Immature natural killer cell (primary cell): ENCODE measurements around the gene ACRV1. TPM values are rescaled to one million over a fixed set of nuclear protein-coding genes. Genes with fewer than 3 reads are reported as not detected.

Experiments used
- DNase-seq, 3 donors: peaks; one replicate each; pipeline ENCODE4 v3.0.0; 2022; ENCODE audit warnings: mixed read lengths in 1 of 3
- H3K27ac Mint-ChIP-seq, 6 donors: one replicate each; pipeline ENCODE4 v1.8.0; 2020; ENCODE audit warnings: mixed read lengths in 6 of 6, mild to moderate bottlenecking in 5 of 6, inconsistent platforms in 4 of 6, moderate library complexity in 3 of 6
- H3K27me3 Mint-ChIP-seq, 3 donors: one replicate each; pipeline ENCODE4 v1.8.0; 2020 to 2021; ENCODE audit warnings: low read depth in 3 of 3, mild to moderate bottlenecking in 3 of 3, mixed read lengths in 3 of 3, moderate library complexity in 3 of 3, inconsistent platforms in 1 of 3
- H3K36me3 Mint-ChIP-seq, 3 donors: one replicate each; pipeline ENCODE4 v1.8.0; 2020; ENCODE audit warnings: mixed read lengths in 3 of 3, inconsistent platforms in 2 of 3, mild to moderate bottlenecking in 2 of 3
- H3K4me1 Mint-ChIP-seq, 2 donors: one replicate each; pipeline ENCODE4 v1.8.0; 2020; ENCODE audit warnings: inconsistent platforms in 2 of 2, mild to moderate bottlenecking in 2 of 2, mixed read lengths in 2 of 2, moderate library complexity in 1 of 2
- H3K4me3 Mint-ChIP-seq, 5 donors: one replicate each; pipeline ENCODE4 v1.8.0; 2020; ENCODE audit warnings: mild to moderate bottlenecking in 5 of 5, mixed read lengths in 5 of 5, inconsistent platforms in 3 of 5, moderate library complexity in 3 of 5
- H3K9me3 Mint-ChIP-seq, 6 donors: one replicate each; pipeline ENCODE4 v1.8.0; 2020; ENCODE audit warnings: mild to moderate bottlenecking in 6 of 6, mixed read lengths in 6 of 6, inconsistent platforms in 4 of 6, moderate library complexity in 3 of 6
- polyA plus RNA-seq, 3 donors: library from polyadenylated mRNA; unstranded; fragments of 300-500 nt; fragmentation: Illumina TruSeq; gene quantifications; one replicate each; pipeline ENCODE4 v1.2.3, GENCODE V29; 2021

The ACRV1 gene
- polyA plus RNA-seq, 3 donors from 2014 or later, result not detected

GRCh38 chr11:125679837-125680236, 810 bp downstream of the ACRV1 start:
- no peak overlapping the region for H3K4me3 Mint-ChIP-seq
- DNase-seq, result no peak
- no peaks in the 10 kb centered on the region for H3K9me3 Mint-ChIP-seq
- H3K27me3 Mint-ChIP-seq, result peaks cover 0 to 1% (median 0%) of the 10 kb centered on the region in 3 donors
- H3K4me1 Mint-ChIP-seq, result no peaks in the 10 kb centered on the region
- H3K27ac Mint-ChIP-seq, result no peak overlapping the region
- no peaks in the 10 kb centered on the region for H3K36me3 Mint-ChIP-seq

- no peak for DNase-seq
- no peak overlapping the region for H3K27ac Mint-ChIP-seq
- H3K4me3 Mint-ChIP-seq, result no peak overlapping the region
- no peaks in the 10 kb centered on the region for H3K4me1 Mint-ChIP-seq
- no peaks in the 10 kb centered on the region for H3K36me3 Mint-ChIP-seq
- H3K27me3 Mint-ChIP-seq, result peaks cover 0 to 1% (median 0%) of the 10 kb centered on the region in 3 donors
- no peaks in the 10 kb centered on the region for H3K9me3 Mint-ChIP-seq
These were observed 1.2 kb downstream of the ACRV1 start for GRCh38 chr11:125679397-125679796.

- Mint-ChIP-seq H3K36me3 (peaks cover 0 to 8% (median 0%) of the 10 kb centered on the region in 3 donors), H3K27ac (no peak overlapping the region), H3K27me3 (no peaks in the 10 kb centered on the region), H3K9me3 (no peaks in the 10 kb centered on the region), H3K4me3 (no peak overlapping the region), H3K4me1 (no peaks in the 10 kb centered on the region)
- DNase-seq, result no peak
These were observed 5.5 kb downstream of the ACRV1 start for GRCh38 chr11:125675196-125675595.

GRCh38 chr11:125674210-125674609, 6.4 kb downstream of the ACRV1 start:
- Mint-ChIP-seq H3K4me3 (no peak overlapping the region), H3K27ac (no peak overlapping the region), H3K4me1 (no peaks in the 10 kb centered on the region), H3K9me3 (no peaks in the 10 kb centered on the region), H3K27me3 (no peaks in the 10 kb centered on the region), H3K36me3 (peaks cover 0 to 8% (median 3%) of the 10 kb centered on the region in 3 donors)
- no peak for DNase-seq

- H3K9me3 Mint-ChIP-seq, result peaks cover 0 to 2% (median 0%) of the 10 kb centered on the region in 6 donors
These were observed 9.1 kb downstream of the ACRV1 start for GRCh38 chr11:125671561-125671960.

GRCh38 chr11:125670172-125670571, 10.5 kb downstream of the ACRV1 start:
- H3K27ac Mint-ChIP-seq, result no peak overlapping the region
- no peak for DNase-seq

More at GRCh38 chr11:125671561-125671960, 9.1 kb downstream of the ACRV1 start:
- peaks cover 3 to 16% (median 5%) of the 10 kb centered on the region in 3 donors for H3K36me3 Mint-ChIP-seq
- no peak for DNase-seq
- H3K27ac Mint-ChIP-seq, result peak overlapping the region in 1 of 6 donors; percentile 8
- H3K4me3 Mint-ChIP-seq, result no peak overlapping the region
- H3K27me3 Mint-ChIP-seq, result no peaks in the 10 kb centered on the region
- no peaks in the 10 kb centered on the region for H3K4me1 Mint-ChIP-seq

GRCh38 chr11:125667151-125667550, 13.5 kb downstream of the ACRV1 start:
- Mint-ChIP-seq H3K27ac (no peak overlapping the region), H3K4me3 (no peak overlapping the region), H3K9me3 (peaks cover 0 to 2% (median 0%) of the 10 kb centered on the region in 6 donors), H3K27me3 (no peaks in the 10 kb centered on the region), H3K36me3 (peaks cover 5 to 18% (median 11%) of the 10 kb centered on the region in 3 donors), H3K4me1 (no peaks in the 10 kb centered on the region)
- no peak for DNase-seq

More at GRCh38 chr11:125670172-125670571, 10.5 kb downstream of the ACRV1 start:
- Mint-ChIP-seq H3K36me3 (peaks cover 5 to 17% (median 8%) of the 10 kb centered on the region in 3 donors), H3K4me1 (no peaks in the 10 kb centered on the region), H3K27me3 (no peaks in the 10 kb centered on the region), H3K9me3 (peaks cover 0 to 2% (median 0%) of the 10 kb centered on the region in 6 donors), H3K4me3 (no peak overlapping the region)

GRCh38 chr11:125663910-125664309, 16.7 kb downstream of the ACRV1 start:
- no peak overlapping the region for H3K4me3 Mint-ChIP-seq
- no peak for DNase-seq
- H3K9me3 Mint-ChIP-seq, result peaks cover 0 to 2% (median 0%) of the 10 kb centered on the region in 6 donors
- H3K36me3 Mint-ChIP-seq, result peaks cover 5 to 13% (median 8%) of the 10 kb centered on the region in 3 donors
- no peaks in the 10 kb centered on the region for H3K27me3 Mint-ChIP-seq
- no peak overlapping the region for H3K27ac Mint-ChIP-seq
- H3K4me1 Mint-ChIP-seq, result no peaks in the 10 kb centered on the region

GRCh38 chr11:125662689-125663088, 18.0 kb downstream of the ACRV1 start:
- no peaks in the 10 kb centered on the region for H3K27me3 Mint-ChIP-seq
- H3K4me1 Mint-ChIP-seq, result no peaks in the 10 kb centered on the region
- H3K4me3 Mint-ChIP-seq, result no peak overlapping the region
- H3K36me3 Mint-ChIP-seq, result peaks cover 5 to 13% (median 8%) of the 10 kb centered on the region in 3 donors
- DNase-seq, result no peak
- peaks cover 0 to 2% (median 0%) of the 10 kb centered on the region in 6 donors for H3K9me3 Mint-ChIP-seq
- no peak overlapping the region for H3K27ac Mint-ChIP-seq

GRCh38 chr11:125649465-125650166, 31.0 kb downstream of the ACRV1 start:
- peaks cover 0 to 6% (median 3%) of the 10 kb centered on the region in 3 donors for H3K36me3 Mint-ChIP-seq
- no peaks in the 10 kb centered on the region for H3K27me3 Mint-ChIP-seq
- DNase-seq, result no peak
- peaks cover 4 to 7% of the 10 kb centered on the region in 2 donors for H3K4me1 Mint-ChIP-seq
- H3K9me3 Mint-ChIP-seq, result no peaks in the 10 kb centered on the region
- peak overlapping the region in 1 of 6 donors; percentile 26 for H3K27ac Mint-ChIP-seq
- no peak overlapping the region for H3K4me3 Mint-ChIP-seq

- DNase-seq, result no peak
- H3K9me3 Mint-ChIP-seq, result no peaks in the 10 kb centered on the region
- no peak overlapping the region for H3K4me3 Mint-ChIP-seq
- H3K27ac Mint-ChIP-seq, result no peak overlapping the region
- peaks cover 0 to 6% (median 0%) of the 10 kb centered on the region in 3 donors for H3K36me3 Mint-ChIP-seq
- peaks cover 4 to 7% of the 10 kb centered on the region in 2 donors for H3K4me1 Mint-ChIP-seq
- H3K27me3 Mint-ChIP-seq, result no peaks in the 10 kb centered on the region
These were observed 34.8 kb downstream of the ACRV1 start for GRCh38 chr11:125645871-125646270.

GRCh38 chr11:125638315-125638714, 42.3 kb downstream of the ACRV1 start:
- peaks cover 0 to 7% (median 4%) of the 10 kb centered on the region in 3 donors for H3K36me3 Mint-ChIP-seq
- no peaks in the 10 kb centered on the region for H3K27me3 Mint-ChIP-seq
- no peaks in the 10 kb centered on the region for H3K9me3 Mint-ChIP-seq
- no peak overlapping the region for H3K4me3 Mint-ChIP-seq
- no peak for DNase-seq
- no peak overlapping the region for H3K27ac Mint-ChIP-seq
- no peaks in the 10 kb centered on the region for H3K4me1 Mint-ChIP-seq

GRCh38 chr11:125637840-125638239, 42.8 kb downstream of the ACRV1 start:
- no peak overlapping the region for H3K27ac Mint-ChIP-seq
- no peak overlapping the region for H3K4me3 Mint-ChIP-seq
- DNase-seq, result no peak
- H3K4me1 Mint-ChIP-seq, result no peaks in the 10 kb centered on the region
- H3K27me3 Mint-ChIP-seq, result no peaks in the 10 kb centered on the region
- H3K36me3 Mint-ChIP-seq, result peaks cover 0 to 7% (median 4%) of the 10 kb centered on the region in 3 donors
- no peaks in the 10 kb centered on the region for H3K9me3 Mint-ChIP-seq

GRCh38 chr11:125627236-125627910, 53.3 kb downstream of the ACRV1 start:
- DNase-seq, result no peak
- no peaks in the 10 kb centered on the region for H3K9me3 Mint-ChIP-seq

More at GRCh38 chr11:125627236-125627910, 53.3 kb downstream of the ACRV1 start:
- H3K27ac Mint-ChIP-seq, result peak overlapping the region in 1 of 6 donors; percentile 67
- peaks cover 21 to 27% of the 10 kb centered on the region in 2 donors for H3K4me1 Mint-ChIP-seq
- peaks cover 5 to 11% (median 10%) of the 10 kb centered on the region in 3 donors for H3K27me3 Mint-ChIP-seq
- H3K4me3 Mint-ChIP-seq, result peak overlapping the region; percentile 49 to 100 (median 96)
- no peaks in the 10 kb centered on the region for H3K36me3 Mint-ChIP-seq
